Caco-2 (cell line): ENCODE results near the gene TPSB2. TPM values are rescaled to one million over a fixed set of nuclear protein-coding genes. Genes with fewer than 3 reads are reported as not detected.

Source experiments
- BruUV-seq: library from RNA; stranded (reverse); fragments of 400-500 nt; replicated peaks from 2 replicates; lab custom pipeline; 2021; lab: Mats Ljungman, UMichigan
- CTCF ChIA-PET: fragments of 300-600 bp; sonication (Branson Sonifier 250); formaldehyde crosslinking; loops from one replicate; lab custom pipeline; 2022; ENCODE audit warnings: antibody characterized with exemption; lab: Charles Lee
- POLR2A ChIA-PET: fragments of 300-600 bp; sonication (Branson Sonifier 250); formaldehyde crosslinking; loops from one replicate; lab custom pipeline; 2022; ENCODE audit warnings: antibody characterized with exemption; lab: Charles Lee
- DNase-seq, 2 experiments: peaks; one replicate each; pipeline versions ENCODE4 v3.0.0 to v3.0.0-alpha.2; 2020 to 2022
- H3K27me3 ChIP-seq: replicated peaks from 2 replicates; pipeline ENCODE4 v1.6.0; 2011; ENCODE audit warnings: low read length; ENCODE audit not compliant: control insufficient read depth, insufficient read depth
- H3K36me3 ChIP-seq: 2 replicates; pipeline ENCODE4 v1.5.1; 2011; ENCODE audit warnings: low read length; ENCODE audit not compliant: control insufficient read depth, insufficient read depth
- H3K4me1 ChIP-seq: fragments of 250-450 bp; sonication (Bioruptor Pico); 2 replicates; pipeline ENCODE4 v1.5.1; 2020; ENCODE audit warnings: mild to moderate bottlenecking
- H3K4me3 ChIP-seq: 2 replicates; pipeline ENCODE4 v1.5.1; 2011; ENCODE audit warnings: low read depth, mild to moderate bottlenecking, control low read depth, low read length
- H3K9me3 ChIP-seq: fragments of 250-450 bp; sonication (Bioruptor Pico); 2 replicates; pipeline ENCODE4 v1.5.1; 2020; ENCODE audit warnings: mild to moderate bottlenecking, moderate library complexity
- H3K27ac Mint-ChIP-seq: one replicate; pipeline ENCODE4 v1.8.0; 2022; ENCODE audit warnings: mixed read lengths; ENCODE audit not compliant: unreplicated experiment
- H3K27me3 Mint-ChIP-seq: one replicate; pipeline ENCODE4 v1.8.0; 2022; ENCODE audit warnings: mixed read lengths; ENCODE audit not compliant: insufficient read depth, unreplicated experiment
- H3K36me3 Mint-ChIP-seq: one replicate; pipeline ENCODE4 v1.8.0; 2022; ENCODE audit warnings: mild to moderate bottlenecking, mixed read lengths; ENCODE audit not compliant: insufficient read depth, unreplicated experiment
- H3K4me1 Mint-ChIP-seq: one replicate; pipeline ENCODE4 v1.8.0; 2022; ENCODE audit warnings: low read depth, mixed read lengths; ENCODE audit not compliant: unreplicated experiment
- H3K4me3 Mint-ChIP-seq: one replicate; pipeline ENCODE4 v1.8.0; 2022; ENCODE audit warnings: mild to moderate bottlenecking, moderate library complexity, mixed read lengths; ENCODE audit not compliant: unreplicated experiment
- H3K9me3 Mint-ChIP-seq: one replicate; pipeline ENCODE4 v1.8.0; 2022; ENCODE audit warnings: mixed read lengths; ENCODE audit not compliant: unreplicated experiment
- CTCF ChIP-seq, 2 experiments: fragments of 200-600 bp in 1 of 2; IDR thresholded peaks; 1 replicate in 1 of 2; 2 replicates in 1 of 2; pipeline versions ENCODE4 v1.5.1 to v1.8.0; 2011 to 2022; ENCODE audit warnings: antibody characterized with exemption in 1 of 2, control low read depth in 1 of 2, inconsistent platforms in 1 of 2, low read depth in 1 of 2, low read length in 1 of 2, mild to moderate bottlenecking in 1 of 2, moderate library complexity in 1 of 2; ENCODE audit not compliant: insufficient read depth in 1 of 2, severe bottlenecking in 1 of 2, unreplicated experiment in 1 of 2
- intact Hi-C: fragments of 100-400 bp; cut with micrococcal nuclease; formaldehyde crosslinking; loops from one replicate; pipeline ENCODE4 v1.10.0; 2022; ENCODE audit not compliant: unreplicated experiment
- total RNA-seq: library from RNA; stranded (reverse); gene quantifications from 2 replicates; pipeline ENCODE4 v1.2.3, GENCODE V29; 2022

Gene TPSB2
- total RNA-seq, 1 experiment from 2014 or later: not detected

GRCh38 chr16:1265826-1266225, 35.8 kb upstream of the TPSB2 start:
- H3K9me3 ChIP-seq: no peaks in the 10 kb centered on the region
- CTCF ChIA-PET: no interaction called here
- Mint-ChIP-seq H3K27me3 (peaks cover 6% of the 10 kb centered on the region), H3K4me3 (no peak overlapping the region), H3K27ac (no peak overlapping the region), H3K9me3 (peaks cover 11% of the 10 kb centered on the region), H3K36me3 (peaks cover 5% of the 10 kb centered on the region), H3K4me1 (no peaks in the 10 kb centered on the region)
- no peak for TF ChIP-seq CTCF (IDR thresholded peaks at IDR 0.05; ENCODE audit: insufficient read depth in 1 of 2, low read depth in 1 of 2, low read length in 1 of 2, severe bottlenecking in 1 of 2, unreplicated experiment in 1 of 2)
- H3K36me3 ChIP-seq: no peaks in the 10 kb centered on the region
- intact Hi-C loops: no loop called here
- no peaks in the 10 kb centered on the region for H3K4me1 ChIP-seq
- DNase-seq: no peak
- BruUV-seq: no TSS peak
- no peak overlapping the region for H3K4me3 ChIP-seq
- POLR2A ChIA-PET: no interaction called here
- no peaks in the 10 kb centered on the region for H3K27me3 ChIP-seq

GRCh38 chr16:1265090-1265630, 35.2 kb upstream of the TPSB2 start:
- Mint-ChIP-seq H3K27me3 (peaks cover 9% of the 10 kb centered on the region), H3K27ac (no peak overlapping the region), H3K9me3 (peaks cover 11% of the 10 kb centered on the region), H3K36me3 (peaks cover 5% of the 10 kb centered on the region), H3K4me1 (no peaks in the 10 kb centered on the region), H3K4me3 (no peak overlapping the region)
- no peaks in the 10 kb centered on the region for H3K36me3 ChIP-seq
- H3K27me3 ChIP-seq: no peaks in the 10 kb centered on the region
- DNase-seq: no peak
- no peak for TF ChIP-seq CTCF (IDR thresholded peaks at IDR 0.05; ENCODE audit: insufficient read depth in 1 of 2, low read depth in 1 of 2, low read length in 1 of 2, severe bottlenecking in 1 of 2, unreplicated experiment in 1 of 2)
- no peaks in the 10 kb centered on the region for H3K4me1 ChIP-seq
- CTCF ChIA-PET: no interaction called here
- no peak overlapping the region for H3K4me3 ChIP-seq
- no peaks in the 10 kb centered on the region for H3K9me3 ChIP-seq
- BruUV-seq: no TSS peak
- POLR2A ChIA-PET: no interaction called here
- intact Hi-C loops: no loop called here

GRCh38 chr16:1264345-1265089, 34.5 kb upstream of the TPSB2 start:
- Histone ChIP-seq H3K4me1 (no peaks in the 10 kb centered on the region), H3K36me3 (no peaks in the 10 kb centered on the region), H3K27me3 (no peaks in the 10 kb centered on the region; the same call in 1 of the 2 replicates), H3K9me3 (no peaks in the 10 kb centered on the region), H3K4me3 (no peak overlapping the region)
- intact Hi-C loops: no loop called here
- Mint-ChIP-seq H3K27ac (no peak overlapping the region), H3K27me3 (peaks cover 9% of the 10 kb centered on the region), H3K36me3 (peaks cover 5% of the 10 kb centered on the region), H3K4me3 (no peak overlapping the region), H3K9me3 (peaks cover 11% of the 10 kb centered on the region), H3K4me1 (no peaks in the 10 kb centered on the region)
- DNase-seq: no peak
- no peak for TF ChIP-seq CTCF (IDR thresholded peaks at IDR 0.05; ENCODE audit: insufficient read depth in 1 of 2, low read depth in 1 of 2, low read length in 1 of 2, severe bottlenecking in 1 of 2, unreplicated experiment in 1 of 2)
- BruUV-seq: no TSS peak
- ChIA-PET POLR2A (no interaction called here), CTCF (no interaction called here)
